ENCODE data around the gene PTP4A1. TPM values are rescaled to one million over a fixed set of nuclear protein-coding genes. Genes with fewer than 3 reads are reported as not detected.

The PTP4A1 gene
- total and polyA plus RNA-seq, 2 experiments from 2014 or later = 24.9 to 133 TPM

- Histone ChIP-seq H3K9me2 (ENCODE audit: insufficient read depth) (no peaks in the 10 kb centered on the region), H3K4me1 (ENCODE audit: insufficient read depth) (peaks cover 22% of the 10 kb centered on the region), H4K20me1 (ENCODE audit: insufficient read depth) (no peaks in the 10 kb centered on the region), H3K9ac (peak overlapping the region; percentile 47), H3F3A (ENCODE audit: insufficient read depth) (peaks cover 14% of the 10 kb centered on the region; the same call in 1 of the 2 replicates), H3K36me3 (ENCODE audit: low read depth) (no peaks in the 10 kb centered on the region), H2AFZ (no peak overlapping the region), H3K27me3 (replicated peaks; ENCODE audit: insufficient read depth) (no peaks in the 10 kb centered on the region), H3K27ac (peak overlapping the region; percentile 64), H3K4me3 (no peak overlapping the region), H3K9me3 (ENCODE audit: low read depth) (no peaks in the 10 kb centered on the region), H3K79me2 (ENCODE audit: insufficient read depth) (no peaks in the 10 kb centered on the region), H3K4me2 (ENCODE audit: unreplicated experiment) (peak overlapping the region; percentile 19)
- in situ Hi-C loops (cut with MboI) = no loop called here
- DNase-seq = no peak
- TF ChIP-seq EZH2phosphoT487 (IDR thresholded peaks at IDR 0.05; ENCODE audit: insufficient read depth, low read depth) = no peak
- no peak for TF ChIP-seq EZH2 (IDR thresholded peaks at IDR 0.05; ENCODE audit: insufficient read depth, poor library complexity, severe bottlenecking)
Observed at GRCh38 chr6:63526931-63527330, 45.3 kb upstream of the PTP4A1 start.

- peak; percentile 96 for DNase-seq
- in situ Hi-C loops (cut with MboI) = no loop called here
- Histone ChIP-seq H3K9ac (peak overlapping the region; percentile 51), H3K9me3 (ENCODE audit: low read depth) (no peaks in the 10 kb centered on the region), H3K4me1 (ENCODE audit: insufficient read depth) (peaks cover 22% of the 10 kb centered on the region), H3K4me3 (no peak overlapping the region), H3K4me2 (ENCODE audit: unreplicated experiment) (peak overlapping the region; percentile 47), H3K27me3 (replicated peaks; ENCODE audit: insufficient read depth) (no peaks in the 10 kb centered on the region), H3K36me3 (ENCODE audit: low read depth) (no peaks in the 10 kb centered on the region), H3K79me2 (ENCODE audit: insufficient read depth) (no peaks in the 10 kb centered on the region), H3K9me2 (ENCODE audit: insufficient read depth) (no peaks in the 10 kb centered on the region), H4K20me1 (ENCODE audit: insufficient read depth) (no peaks in the 10 kb centered on the region), H3K27ac (peak overlapping the region; percentile 72), H2AFZ (no peak overlapping the region; the same call in 1 of the 2 replicates), H3F3A (ENCODE audit: insufficient read depth) (peaks cover 14% of the 10 kb centered on the region; the same call in 1 of the 2 replicates)
- TF ChIP-seq EZH2 (IDR thresholded peaks at IDR 0.05; ENCODE audit: insufficient read depth, poor library complexity, severe bottlenecking) (no peak), EZH2phosphoT487 (IDR thresholded peaks at IDR 0.05; ENCODE audit: insufficient read depth, low read depth) (peak; percentile 77; the same call in 1 of the 2 replicates)
- 49 to 50% methylated on average over 6 of the region's 6 CpGs for WGBS, 2 experiments (ENCODE audit: low coverage in 1 of 2, low lambda C conversion rate in 2 of 2, missing lambda C conversion rate in 2 of 2)
Observed at GRCh38 chr6:63527658-63528514, 44.4 kb upstream of the PTP4A1 start.

GRCh38 chr6:63529498-63529897, 42.8 kb upstream of the PTP4A1 start:
- Histone ChIP-seq H3K9me2 (ENCODE audit: insufficient read depth) (no peaks in the 10 kb centered on the region), H3K4me3 (0 out of 2 replicates have a peak overlapping the region, but pooled peaks have one; percentile 11), H3K9ac (0 out of 2 replicates have a peak overlapping the region, but pooled peaks have one; percentile 29), H3K36me3 (ENCODE audit: low read depth) (no peaks in the 10 kb centered on the region), H3K9me3 (ENCODE audit: low read depth) (no peaks in the 10 kb centered on the region), H3K4me2 (ENCODE audit: unreplicated experiment) (peak overlapping the region; percentile 37), H3F3A (ENCODE audit: insufficient read depth) (peaks cover 14% of the 10 kb centered on the region; the same call in 1 of the 2 replicates), H3K27ac (no peak overlapping the region), H3K4me1 (ENCODE audit: insufficient read depth) (peaks cover 22% of the 10 kb centered on the region), H2AFZ (peak overlapping the region; percentile 49), H3K27me3 (replicated peaks; ENCODE audit: insufficient read depth) (no peaks in the 10 kb centered on the region), H3K79me2 (ENCODE audit: insufficient read depth) (no peaks in the 10 kb centered on the region), H4K20me1 (ENCODE audit: insufficient read depth) (no peaks in the 10 kb centered on the region)
- WGBS, 2 experiments (ENCODE audit: low coverage in 1 of 2, low lambda C conversion rate in 2 of 2, missing lambda C conversion rate in 2 of 2) = 47 to 58% methylated on average over 4 of the region's 4 CpGs
- TF ChIP-seq EZH2 (IDR thresholded peaks at IDR 0.05; ENCODE audit: insufficient read depth, poor library complexity, severe bottlenecking) = no peak
- in situ Hi-C loops (cut with MboI) = no loop called here
- peak; percentile 2 for DNase-seq

- no peaks in the 10 kb centered on the region for H3K9me3 ChIP-seq (ENCODE audit: low read depth)
Observed at GRCh38 chr6:63530182-63530581, 42.1 kb upstream of the PTP4A1 start.

More at GRCh38 chr6:63530182-63530581, 42.1 kb upstream of the PTP4A1 start:
- H3K36me3 ChIP-seq (ENCODE audit: low read depth) = no peaks in the 10 kb centered on the region
- 95 to 98% methylated on average over 3 of the region's 3 CpGs for WGBS, 2 experiments (ENCODE audit: low coverage in 1 of 2, low lambda C conversion rate in 2 of 2, missing lambda C conversion rate in 2 of 2)
- H3K27me3 ChIP-seq (replicated peaks; ENCODE audit: insufficient read depth) = no peaks in the 10 kb centered on the region
- peaks cover 22% of the 10 kb centered on the region for H3K4me1 ChIP-seq (ENCODE audit: insufficient read depth)
- no peaks in the 10 kb centered on the region for H4K20me1 ChIP-seq (ENCODE audit: insufficient read depth)
- H2AFZ ChIP-seq = peak overlapping the region; percentile 49
- in situ Hi-C loops (cut with MboI) = no loop called here
- H3K9ac ChIP-seq = no peak overlapping the region
- peaks cover 14% of the 10 kb centered on the region; the same call in 1 of the 2 replicates for H3F3A ChIP-seq (ENCODE audit: insufficient read depth)
- no peak overlapping the region for H3K27ac ChIP-seq
- no peaks in the 10 kb centered on the region for H3K9me2 ChIP-seq (ENCODE audit: insufficient read depth)
- no peak overlapping the region for H3K4me2 ChIP-seq (ENCODE audit: unreplicated experiment)
- TF ChIP-seq EZH2 (IDR thresholded peaks at IDR 0.05; ENCODE audit: insufficient read depth, poor library complexity, severe bottlenecking) (no peak), EZH2phosphoT487 (IDR thresholded peaks at IDR 0.05; ENCODE audit: insufficient read depth, low read depth) (no peak)
- no peak overlapping the region for H3K4me3 ChIP-seq
- no peak for DNase-seq
- no peaks in the 10 kb centered on the region for H3K79me2 ChIP-seq (ENCODE audit: insufficient read depth)

All from GM23248 (cell line).